NCI-H1694 (cell line): ENCODE results near the gene SKOR1.

ENCODE experiments used
- DNase-seq: peaks from one replicate; lab custom pipeline; 2025; lab: John Stamatoyannopoulos, UW

The SKOR1 gene

GRCh38 chr15:67832031-67832551 is 6.8 kb downstream of the SKOR1 start:
- DNase-seq: no peak

- DNase-seq: no peak
These were observed 7.8 kb downstream of the SKOR1 start for GRCh38 chr15:67832897-67833709.

DNA sequence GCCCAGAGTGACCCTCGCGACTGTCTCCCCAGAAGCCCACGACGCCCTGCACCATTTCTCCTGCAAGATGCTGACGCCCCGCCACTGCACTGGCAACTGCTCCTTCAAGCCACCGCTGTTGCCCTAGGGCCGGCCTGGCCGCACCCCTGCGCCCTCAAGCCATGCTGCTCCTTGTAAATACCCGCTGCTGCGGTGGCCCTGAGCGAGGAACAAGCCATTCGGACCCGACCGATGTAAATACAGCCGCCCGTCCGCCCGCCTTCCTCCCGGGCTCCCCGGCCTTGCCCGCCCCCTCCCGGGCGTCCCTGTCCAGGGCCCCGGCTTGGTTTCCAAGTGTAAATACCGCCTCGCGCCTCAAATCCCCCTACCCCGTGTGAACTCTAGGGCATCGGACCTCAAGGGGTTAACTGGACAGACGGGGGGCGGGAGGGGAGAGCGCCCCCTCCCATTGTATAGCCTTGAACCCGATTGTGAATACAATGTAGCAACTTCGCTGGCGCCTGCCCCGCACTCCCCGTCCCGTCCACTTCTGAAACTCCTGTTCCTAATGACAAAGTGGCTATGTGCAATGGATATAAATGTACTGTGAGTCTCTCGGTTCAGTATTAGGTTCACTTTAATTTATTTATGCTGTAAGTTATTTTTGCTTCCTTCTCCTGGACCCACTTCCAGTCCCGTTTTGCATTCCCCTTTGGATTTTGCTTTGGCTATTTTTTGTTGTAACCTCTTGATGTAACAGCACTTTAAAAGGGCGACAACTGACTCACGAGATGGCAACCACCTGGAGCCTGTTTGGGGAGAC is 8.6 kb downstream of the SKOR1 start:
- DNase-seq: no peak

DNA sequence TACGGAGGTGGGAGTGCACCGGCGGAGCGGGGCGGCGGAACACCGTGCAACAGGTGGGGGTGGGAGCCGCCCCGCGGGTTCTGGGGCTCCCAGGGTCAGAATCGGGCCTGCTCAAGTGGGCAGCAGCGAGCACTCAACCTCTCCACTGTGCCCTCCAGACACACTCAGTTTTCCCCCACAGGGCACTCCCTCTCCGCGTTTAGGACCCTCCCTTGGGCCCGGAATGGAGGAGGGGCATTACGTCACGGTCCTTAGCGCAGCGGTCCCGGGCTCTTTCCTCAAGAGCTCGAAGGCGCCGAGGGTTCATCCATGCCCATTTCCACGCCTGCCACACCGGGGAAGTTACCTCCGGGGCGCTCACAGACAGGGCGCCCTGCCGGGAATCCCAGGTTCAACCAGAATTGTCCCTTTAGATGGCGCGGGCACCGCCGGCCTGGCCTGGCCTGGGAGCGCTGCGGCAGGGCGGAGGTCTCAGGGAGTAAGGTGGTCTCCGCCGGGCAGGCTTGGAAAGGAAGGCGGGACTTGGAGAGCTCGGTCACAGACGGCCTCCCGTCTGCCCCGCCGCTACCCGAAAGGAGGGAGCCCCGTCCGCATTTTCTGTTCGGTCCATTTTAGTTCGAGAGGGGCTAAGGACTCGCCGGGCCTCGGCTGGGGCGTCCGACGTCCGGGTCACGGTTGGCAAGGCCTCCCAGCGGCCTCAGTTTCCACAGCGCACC is 9.4 kb downstream of the SKOR1 start:
- DNase-seq: no peak

GRCh38 chr15:67835297-67836133 is 10.2 kb downstream of the SKOR1 start:
- DNase-seq: no peak

- no peak for DNase-seq
These were observed 10.8 kb downstream of the SKOR1 start for GRCh38 chr15:67836134-67836455.

DNA sequence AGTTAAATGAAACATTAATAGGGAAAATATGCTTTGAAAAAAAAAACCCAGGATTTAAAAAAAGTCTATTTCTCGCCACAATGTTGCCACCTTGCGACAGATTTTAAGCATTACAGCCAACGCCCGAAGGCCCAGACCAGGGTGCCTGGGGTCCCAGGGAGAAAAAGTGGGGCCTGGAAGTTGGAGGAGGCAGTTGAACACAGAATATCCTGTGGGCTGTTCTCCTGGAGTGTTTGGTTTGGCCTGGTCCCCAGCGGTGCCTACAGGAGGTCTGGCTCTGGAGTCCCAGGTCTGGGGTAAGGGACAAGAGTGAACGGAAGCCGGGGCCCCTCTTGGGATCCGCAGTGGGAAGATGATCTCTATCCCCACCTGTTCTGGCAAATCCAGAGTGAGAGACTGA is 11.2 kb downstream of the SKOR1 start:
- DNase-seq: peak; percentile 16

DNA sequence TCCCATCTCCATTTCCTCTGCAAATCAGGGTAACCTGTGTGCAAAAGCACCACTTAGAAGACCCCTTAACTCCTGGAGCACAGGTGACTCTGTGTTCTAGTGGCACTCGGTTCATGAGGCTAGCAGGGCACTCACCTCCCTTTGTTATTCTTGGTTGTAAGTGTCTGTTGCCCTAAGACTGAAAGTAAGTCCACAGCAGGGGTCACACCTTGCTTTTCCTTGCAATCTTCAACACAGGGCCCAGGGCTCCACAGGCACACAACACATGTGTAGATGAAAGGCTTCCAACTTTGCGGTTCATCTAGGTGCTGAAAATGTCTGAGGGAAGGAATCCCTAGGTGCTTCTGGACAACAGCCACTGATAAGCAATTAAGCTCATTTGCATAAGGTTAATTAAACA is 11.6 kb downstream of the SKOR1 start:
- no peak for DNase-seq

DNA sequence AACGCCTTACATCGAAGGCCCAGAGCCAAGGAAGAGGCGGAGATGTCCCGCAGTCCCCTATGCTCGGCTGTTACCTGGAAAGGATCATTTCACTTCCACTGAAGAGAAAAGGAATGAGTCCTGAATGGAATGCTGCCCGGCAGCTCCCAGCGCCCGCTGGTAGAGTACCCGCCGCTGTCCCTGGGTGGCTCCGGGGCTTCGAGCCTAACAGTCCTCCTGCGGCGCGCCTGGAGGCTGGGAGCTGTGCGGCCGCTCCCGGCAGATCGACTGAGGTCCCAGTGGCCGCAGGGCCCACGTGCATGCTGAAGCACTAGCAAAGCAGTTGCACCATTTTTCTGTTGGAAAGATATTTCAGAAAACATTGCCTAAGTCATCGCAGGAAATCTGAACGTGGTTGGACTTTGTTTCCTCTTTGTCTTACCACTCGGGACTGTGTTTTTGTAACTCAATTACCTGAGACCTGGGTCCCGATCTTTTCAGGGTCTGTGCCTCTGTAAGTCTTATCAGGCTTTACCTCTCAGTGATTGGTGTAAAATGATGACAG is 13.6 kb downstream of the SKOR1 start:
- DNase-seq: no peak

DNA sequence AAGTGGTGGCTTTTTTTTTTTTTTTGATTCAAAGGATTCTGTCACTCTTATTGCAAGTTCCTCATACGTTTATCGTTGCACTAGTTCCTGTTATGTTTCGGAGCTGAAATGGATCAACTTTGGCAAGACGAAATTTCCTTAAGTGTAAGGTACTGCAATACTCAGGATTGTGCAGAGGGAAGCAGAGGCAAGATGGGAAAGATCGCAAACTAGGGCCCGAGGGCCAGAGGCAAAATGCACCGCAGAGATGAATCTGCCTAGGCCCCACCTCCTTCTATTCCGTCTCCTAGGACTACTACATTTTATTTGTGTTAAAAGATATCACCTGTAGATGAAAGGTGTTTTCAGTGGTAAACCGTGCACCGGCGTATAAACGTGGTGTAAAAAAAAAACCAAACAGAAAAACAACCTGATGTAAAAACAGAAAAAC is 14.2 kb downstream of the SKOR1 start:
- DNase-seq: peak; percentile 28

DNA sequence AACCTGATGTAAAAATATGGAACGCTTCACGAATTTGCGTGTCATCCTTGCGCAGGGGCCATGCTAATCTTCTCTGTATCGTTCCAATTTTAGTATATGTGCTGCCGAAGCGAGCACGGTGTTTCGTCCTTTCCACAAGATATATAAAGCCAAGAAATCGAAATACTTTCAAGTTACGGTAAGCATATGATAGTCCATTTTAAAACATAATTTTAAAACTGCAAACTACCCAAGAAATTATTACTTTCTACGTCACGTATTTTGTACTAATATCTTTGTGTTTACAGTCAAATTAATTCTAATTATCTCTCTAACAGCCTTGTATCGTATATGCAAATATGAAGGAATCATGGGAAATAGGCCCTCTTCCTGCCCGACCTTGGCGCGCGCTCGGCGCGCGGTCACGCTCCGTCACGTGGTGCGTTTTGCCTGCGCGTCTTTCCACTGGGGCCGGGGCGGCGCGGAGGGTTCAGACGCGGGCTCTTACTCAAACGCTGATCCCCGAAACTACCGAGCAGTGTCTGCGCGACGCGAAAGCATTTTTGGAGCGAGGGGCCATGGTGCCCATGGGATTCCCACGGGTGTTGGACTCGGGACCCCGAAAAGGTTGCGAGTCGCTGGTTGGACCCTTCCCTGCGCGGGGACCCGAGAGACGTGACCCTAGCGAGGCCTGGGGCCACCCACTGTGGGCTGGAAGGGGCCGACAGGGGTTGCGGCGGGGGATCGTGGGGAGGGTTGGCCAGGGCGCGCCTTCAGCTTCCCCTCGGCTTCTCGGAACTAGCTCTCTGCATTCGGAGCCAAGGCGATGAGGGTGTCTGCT is 14.8 kb downstream of the SKOR1 start, which contains the start of gene RNU6-1:
Gene RNU6-1 (minus strand): TSS at position 117 of the 820 bp plus-strand sequence.
- DNase-seq: peak; percentile 74

DNA sequence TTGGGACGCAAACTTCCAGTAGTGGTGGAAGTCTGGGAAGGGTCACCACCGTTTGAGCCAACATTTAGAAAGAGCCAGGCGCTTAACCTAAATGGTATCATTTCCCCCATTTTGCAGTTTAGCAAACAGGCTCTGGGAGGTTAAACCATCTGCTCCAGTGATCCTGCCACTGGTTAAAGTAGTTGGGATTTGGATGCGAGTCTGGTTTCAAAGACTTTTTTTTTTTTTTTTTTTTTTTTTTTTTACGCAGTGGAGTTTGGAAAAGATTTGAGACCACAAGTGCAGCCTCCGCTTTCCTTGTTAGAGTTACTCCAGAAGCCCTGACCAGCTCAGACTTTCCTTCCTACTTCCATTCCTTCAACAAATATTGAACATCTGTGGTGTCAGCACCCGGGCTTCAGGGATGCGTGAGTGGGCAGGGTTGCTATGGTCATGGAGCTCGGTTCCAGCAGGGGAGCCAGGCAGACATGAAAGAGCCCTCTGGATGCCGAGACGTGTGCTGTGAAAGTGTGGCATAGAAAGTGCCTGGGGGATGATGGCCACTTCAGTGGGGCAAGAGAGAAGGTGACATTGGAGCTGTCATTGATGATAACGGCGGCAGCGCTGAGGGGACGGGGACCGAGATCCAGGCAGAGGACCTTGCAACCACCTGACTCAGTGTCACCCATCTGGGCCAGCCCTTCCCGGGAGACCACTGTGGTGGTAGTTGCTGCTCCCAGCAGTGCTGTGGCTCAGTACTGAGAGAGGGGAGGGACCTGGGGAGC is 15.6 kb downstream of the SKOR1 start:
- DNase-seq: peak; percentile 8

- DNase-seq: no peak
These were observed 16.1 kb downstream of the SKOR1 start for GRCh38 chr15:67841513-67841762.

DNA sequence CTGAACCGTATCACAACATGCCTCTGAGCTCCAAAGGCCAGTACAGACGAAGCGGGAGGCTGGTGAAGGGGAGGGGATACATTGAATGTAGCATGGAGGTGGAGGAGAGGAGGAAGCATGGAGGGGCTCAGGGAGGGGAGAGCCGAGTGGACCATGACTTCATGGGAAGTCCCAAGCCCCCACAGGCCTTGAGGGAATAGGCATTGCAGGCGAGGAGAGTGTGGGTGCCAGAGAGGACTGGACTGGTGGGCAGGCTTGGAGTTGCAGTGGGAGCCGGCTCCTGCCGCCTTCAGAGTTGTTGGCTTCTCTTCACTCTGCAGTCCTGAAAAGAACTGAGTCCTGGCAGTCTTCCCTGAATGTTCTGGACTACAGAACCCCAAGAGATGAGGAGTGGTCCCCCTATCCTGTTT is 17.8 kb downstream of the SKOR1 start:
- no peak for DNase-seq

GRCh38 chr15:67843571-67844387 is 18.5 kb downstream of the SKOR1 start:
- no peak for DNase-seq

GRCh38 chr15:67845974-67846373 is 20.7 kb downstream of the SKOR1 start:
- no peak for DNase-seq

DNA sequence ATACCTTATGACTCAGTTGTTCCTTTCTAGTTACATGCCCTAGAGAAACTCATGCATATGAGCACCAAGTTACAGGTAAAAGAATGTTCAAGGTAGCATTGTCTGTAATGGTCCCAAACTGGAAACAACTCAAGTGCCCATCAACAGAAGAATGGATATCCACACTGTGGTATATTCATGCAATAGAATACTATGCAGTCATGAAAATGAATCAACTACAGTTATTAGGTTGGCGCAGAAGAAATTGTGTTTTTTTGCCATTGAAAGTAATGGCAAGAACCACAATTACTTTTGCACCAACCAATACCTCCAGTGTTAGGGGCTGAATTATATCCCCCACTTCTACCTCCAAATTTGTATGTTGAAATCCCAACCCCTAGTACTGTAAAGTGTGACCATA is 24.2 kb downstream of the SKOR1 start:
- no peak for DNase-seq

GRCh38 chr15:67850336-67850735 is 25.0 kb downstream of the SKOR1 start:
- no peak for DNase-seq

- DNase-seq: no peak
These were observed 25.8 kb downstream of the SKOR1 start for GRCh38 chr15:67850994-67851571.
